ENCODE data around the gene C16orf96.

The C16orf96 gene

DNA sequence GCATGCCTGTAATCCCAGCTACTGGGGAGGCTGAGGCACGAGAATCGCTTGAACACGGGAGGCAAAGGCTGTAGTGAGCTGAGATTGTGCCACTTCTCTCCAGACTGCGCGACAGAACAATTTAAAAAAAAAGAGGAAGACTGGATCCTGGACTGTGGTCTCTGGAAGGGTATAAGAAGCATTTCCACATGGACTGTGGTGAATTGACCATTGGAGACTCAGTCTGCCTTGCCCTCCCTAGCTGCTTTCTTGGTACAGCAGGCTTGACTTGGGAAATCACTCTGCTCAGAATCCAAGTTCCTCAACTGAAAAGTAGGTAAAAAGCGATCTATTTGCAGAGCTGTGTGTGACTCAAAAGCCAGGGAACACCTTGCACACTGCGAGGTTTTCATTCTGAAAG lies 67.5 kb downstream of the C16orf96 start:
- DNase-seq = no peak

DNA sequence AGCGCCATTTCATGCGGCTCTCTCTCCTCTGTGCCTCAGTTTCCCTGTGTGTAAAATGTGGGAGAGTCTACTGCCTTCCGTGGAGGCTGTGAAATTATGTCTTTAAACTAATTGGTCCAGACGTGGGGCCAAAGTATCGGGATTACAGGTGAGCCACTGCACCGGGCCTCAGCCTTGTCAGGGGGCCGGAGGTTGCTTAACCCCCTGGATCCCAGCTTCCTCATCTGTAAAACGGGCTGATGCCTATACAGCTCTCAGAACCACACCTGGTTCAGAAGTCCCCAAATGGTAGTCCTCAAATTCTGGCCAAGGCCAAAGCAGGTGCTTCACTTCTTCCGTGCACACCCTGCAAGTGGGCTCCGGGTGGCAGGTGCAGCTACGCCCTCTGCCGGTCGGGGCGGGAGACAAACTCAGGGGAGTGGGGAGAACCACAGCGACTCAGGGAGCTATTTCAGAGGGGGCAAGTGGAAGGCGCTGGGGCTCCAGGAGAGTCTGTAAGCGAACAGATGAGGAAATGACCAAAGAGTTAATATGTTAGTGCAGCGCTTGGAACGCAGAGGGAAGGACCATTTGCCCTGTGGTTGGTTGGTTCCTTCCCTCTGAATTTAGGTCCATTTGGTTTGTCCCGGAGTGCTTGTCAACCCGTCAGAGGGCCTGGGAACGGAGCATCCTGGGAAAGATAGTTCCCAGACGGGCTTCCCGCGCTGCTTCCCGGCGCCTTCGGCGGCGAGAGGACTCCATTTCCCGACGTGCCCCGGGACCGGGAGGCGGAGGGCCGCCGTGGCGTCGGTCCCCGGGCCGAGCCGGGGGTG lies 68.1 kb downstream of the C16orf96 start, which contains the start of gene MGRN1:
Gene MGRN1 (plus strand): TSS at position 812 of the 812 bp plus-strand sequence. CDS start 135 bp downstream, outside the sequence.
- DNase-seq = peak; percentile 81 to 84

DNA sequence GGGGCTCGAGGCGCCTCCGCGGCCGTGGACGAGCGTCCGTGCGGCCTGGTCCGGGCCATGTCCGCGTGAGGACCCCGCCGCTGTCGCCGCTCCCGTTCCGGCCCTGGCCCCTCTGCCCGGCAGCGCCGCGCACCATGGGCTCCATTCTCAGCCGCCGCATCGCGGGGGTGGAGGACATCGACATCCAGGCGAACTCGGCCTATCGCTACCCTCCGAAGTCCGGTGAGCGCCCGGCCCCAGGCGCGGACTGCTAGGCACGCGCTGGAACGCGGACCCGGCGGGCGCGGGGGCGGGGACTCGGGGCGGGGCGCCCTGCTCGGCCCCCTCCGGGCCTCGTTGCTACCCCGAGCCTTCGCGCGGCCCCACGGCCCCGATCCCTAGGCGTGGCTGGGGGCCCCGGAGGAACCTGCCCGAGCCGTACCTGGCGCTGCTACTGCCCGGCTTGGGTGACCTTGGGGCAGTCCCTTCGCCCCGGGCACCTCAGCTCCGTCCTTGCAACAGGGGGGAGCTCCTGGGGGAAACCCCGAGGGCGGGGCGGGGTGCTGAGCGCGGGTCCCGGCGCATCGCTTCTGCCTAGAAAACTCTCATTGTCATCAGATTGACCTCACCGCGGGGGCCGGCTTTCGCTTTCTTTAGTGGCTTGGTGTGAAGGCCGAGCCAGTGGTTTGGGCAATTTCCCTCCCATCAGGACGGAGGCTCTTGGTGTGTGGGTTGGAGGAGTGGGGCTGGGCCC lies 68.9 kb downstream of the C16orf96 start:
- DNase-seq = no peak

DNA sequence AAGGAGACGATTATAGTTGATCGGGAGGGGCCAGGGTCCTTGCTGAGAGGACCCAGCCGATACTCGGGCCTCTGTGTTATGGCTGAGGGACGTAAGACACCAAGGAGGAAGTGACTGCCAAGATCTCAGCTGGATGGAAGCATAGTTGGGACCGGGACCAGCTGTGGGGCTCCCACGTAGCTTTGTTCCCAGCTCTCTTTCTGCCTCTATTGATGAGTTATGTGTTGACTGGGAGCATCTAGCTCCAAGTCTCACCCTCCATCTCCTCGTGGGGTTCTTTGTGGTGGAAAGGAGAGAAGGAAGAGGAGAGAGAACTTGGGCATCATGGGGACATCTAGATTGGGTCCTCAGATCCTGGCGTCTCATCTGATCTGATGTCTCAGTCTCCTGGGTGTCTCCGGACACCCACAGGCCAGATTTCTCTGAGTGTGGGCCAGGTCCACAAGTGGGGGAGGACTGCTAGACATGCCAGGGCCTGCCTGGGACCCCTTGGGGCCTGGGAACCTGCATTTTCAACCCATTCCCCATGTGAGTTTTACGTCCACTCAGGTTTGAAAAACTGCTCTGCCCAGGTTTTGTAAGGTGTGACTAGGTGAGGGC lies 69.5 kb downstream of the C16orf96 start:
- peak in 1 of 2 experiments; percentile 15 for DNase-seq

DNA sequence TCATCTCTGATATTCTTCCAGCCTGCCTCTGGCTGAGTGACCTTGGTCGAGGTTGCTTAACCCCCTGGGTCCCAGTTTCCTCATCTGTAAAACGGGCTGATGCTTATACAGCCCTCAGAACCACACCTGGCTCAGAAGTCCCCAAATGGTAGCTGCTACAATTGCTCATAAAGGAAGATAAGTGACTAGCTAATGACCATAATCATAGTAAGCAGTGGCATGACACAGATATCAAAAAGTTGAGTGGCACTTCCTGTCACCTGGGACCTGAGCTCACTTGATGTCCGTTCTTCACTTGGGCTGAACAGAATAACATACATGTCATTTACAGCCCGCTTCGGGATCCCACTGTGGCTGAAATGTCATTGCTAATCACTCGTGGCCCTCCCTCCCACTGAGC lies 70.3 kb downstream of the C16orf96 start:
- no peak for DNase-seq

DNA sequence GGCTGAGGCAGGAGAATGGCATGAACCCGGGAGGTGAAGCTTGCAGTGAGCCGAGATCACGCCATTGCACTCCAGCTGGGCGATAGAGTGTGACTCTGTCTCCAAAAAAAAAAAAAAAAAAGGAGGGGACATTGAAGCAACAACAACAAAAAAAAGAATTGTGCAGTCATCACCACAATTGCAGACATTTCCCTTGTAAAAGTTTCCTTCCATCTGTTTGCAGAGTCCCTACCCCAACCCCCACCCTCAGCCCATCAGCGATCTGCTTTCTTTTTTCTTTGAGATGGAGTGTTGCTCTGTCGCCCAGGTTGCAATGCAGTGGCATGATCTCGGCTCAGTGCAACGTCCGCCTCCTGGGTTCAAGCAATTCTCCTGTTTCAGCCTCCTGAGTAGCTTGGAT lies 72.1 kb downstream of the C16orf96 start:
- no peak for DNase-seq

DNA sequence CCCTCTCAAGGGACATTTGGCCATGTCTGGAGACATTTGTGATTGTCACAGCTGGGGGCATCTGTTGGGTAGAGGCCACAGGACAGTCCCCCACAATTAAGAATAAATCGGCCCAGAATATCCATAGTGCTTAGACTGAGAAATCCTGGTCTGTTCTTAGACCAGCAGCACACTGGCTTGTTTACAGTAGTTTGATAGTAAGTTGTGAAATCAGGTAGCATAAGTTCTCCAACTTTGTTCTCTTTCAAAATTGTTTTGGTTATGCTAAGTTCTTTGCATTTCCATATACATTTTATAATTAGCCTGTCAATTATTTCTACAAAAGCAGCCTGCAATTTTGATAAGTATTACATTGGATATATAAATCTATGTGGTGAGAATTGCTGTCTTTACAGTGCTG lies 75.3 kb downstream of the C16orf96 start:
- no peak for DNase-seq

DNA sequence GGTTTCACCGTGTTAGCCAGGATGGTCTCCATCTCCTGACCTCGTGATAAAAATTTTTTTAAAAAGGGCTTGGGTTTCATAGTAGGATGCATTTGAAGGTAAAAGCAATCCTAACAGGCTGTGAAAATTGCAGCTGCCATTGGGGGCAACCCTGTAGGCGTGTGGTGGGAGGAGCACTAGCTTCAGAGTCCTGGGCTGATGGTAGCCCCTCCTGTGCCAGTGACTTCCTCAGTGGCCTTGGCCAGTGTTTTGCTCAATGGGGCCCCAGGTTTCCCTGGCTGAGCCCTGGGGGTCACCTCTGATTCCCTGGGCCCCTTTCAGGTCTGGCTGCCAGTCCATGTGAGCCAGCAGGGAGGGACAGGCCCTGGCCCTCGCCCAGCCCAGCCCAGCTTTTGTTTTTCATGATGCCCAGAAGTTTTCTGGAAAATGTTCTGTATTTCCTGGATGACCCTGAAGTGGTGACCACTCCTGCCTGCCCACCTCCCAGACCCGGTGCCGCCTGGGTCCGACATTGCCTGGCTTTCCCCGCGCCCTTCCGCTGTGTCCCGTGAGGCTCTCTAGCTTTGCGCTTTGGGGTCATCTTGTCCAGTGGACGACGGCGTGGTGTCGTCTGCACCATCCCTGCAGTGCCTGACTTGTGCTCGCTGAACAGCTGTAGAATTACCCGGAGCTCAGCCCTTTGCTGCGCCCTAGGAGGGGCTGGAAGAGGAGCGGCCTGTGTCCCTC lies 77.9 kb downstream of the C16orf96 start:
- DNase-seq = no peak

DNA sequence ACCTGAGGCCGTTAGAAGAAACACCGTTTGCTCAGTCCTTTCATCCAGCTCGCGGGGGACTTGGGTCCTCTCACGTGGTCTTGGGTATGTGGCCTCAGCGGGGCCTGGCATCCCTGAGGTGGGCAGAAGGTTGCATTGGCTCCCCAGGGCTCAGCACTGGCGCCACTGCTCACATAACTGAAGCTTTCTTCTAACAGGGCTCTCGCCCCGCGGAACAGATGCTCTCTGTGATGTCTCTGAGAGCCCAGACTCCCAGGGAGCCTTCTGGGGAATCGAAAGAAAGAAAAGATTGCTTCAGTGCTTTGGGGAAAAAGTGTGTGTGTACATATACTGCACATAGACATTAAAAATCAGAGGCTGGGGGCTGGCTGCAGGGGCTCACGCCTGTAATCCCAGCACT lies 78.6 kb downstream of the C16orf96 start:
- no peak for DNase-seq

DNA sequence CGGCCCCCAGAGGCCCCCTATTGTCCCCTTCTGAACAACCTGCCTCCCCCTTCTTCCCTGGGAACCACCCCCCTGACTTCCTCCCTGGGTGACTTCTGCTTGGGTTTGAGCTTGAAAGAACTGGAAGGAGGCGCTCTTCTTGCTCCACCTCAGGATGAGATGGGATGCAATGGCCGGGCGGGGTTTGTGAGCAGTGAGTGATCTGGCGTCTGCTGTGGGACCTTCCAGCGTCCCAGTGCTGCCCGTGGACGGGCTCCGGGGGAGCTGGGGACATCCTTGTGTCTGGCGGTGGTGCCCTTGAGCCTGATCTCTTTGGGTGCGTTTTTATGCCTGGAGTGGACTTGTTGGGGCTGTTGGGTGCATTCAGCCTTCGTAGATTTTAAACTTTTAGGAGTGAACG lies 80.1 kb downstream of the C16orf96 start:
- no peak for DNase-seq

DNA sequence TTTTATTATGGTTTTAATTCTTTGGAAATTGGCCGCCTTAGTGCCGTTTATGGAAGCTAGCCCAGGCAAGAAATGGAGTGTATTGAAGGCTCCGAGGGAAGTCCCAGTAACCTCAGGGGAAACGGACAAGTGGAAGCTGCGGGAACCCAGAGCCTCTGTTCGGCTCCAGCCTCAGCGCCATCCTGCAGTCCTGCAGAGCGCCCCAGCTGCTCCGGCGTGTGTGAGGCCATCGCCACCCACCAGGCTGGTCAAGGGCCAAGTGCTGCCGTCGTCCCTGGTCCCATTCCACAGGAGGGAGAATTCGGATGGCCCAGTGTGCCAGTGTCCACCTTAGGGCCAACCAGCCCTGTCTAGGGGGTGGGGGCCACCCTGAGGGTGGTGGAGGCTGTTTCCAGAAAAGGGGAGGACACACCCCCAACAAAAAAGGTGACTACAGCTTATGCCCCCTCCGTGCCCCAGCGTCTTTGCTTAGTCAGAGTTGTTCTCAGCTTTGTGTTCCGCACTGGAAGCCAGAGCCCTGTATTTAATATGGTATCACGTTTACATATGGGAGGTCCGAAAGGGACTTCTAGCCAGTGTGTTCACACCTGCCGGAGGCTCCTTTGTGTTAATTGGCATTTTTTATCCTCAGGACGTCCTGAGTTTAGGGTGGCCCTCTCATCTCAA lies 81.5 kb downstream of the C16orf96 start:
- no peak for DNase-seq

DNA sequence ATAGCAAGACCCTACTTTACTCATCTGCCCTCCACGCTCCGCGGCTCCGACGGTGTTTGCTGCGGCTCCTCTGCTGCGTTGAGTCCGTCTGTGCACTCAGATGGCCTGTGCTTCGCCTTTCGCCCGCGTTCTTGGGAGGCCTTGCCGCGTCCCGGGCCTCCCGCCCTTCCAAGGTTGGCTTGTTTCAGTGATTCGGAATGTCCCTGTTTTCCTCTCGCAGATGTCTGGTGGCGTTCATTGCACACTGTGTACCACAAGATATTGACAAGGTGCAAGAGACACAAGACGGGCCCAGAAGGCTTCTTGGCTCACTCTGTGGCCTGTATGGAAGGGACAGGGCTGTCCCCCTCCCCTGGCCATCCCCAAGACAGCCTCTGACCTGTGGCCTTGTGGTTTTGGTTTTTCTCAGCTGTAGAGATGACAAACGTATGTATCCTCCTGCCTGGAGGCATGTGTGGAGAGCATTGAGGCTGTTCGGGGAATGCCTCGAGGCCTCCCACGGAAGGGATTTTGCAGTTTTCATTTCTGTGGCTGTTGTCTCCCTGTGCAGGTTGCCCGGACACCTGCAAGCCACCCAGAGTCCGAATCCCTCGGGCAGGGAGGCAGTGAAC lies 83.9 kb downstream of the C16orf96 start:
- no peak for DNase-seq

DNA sequence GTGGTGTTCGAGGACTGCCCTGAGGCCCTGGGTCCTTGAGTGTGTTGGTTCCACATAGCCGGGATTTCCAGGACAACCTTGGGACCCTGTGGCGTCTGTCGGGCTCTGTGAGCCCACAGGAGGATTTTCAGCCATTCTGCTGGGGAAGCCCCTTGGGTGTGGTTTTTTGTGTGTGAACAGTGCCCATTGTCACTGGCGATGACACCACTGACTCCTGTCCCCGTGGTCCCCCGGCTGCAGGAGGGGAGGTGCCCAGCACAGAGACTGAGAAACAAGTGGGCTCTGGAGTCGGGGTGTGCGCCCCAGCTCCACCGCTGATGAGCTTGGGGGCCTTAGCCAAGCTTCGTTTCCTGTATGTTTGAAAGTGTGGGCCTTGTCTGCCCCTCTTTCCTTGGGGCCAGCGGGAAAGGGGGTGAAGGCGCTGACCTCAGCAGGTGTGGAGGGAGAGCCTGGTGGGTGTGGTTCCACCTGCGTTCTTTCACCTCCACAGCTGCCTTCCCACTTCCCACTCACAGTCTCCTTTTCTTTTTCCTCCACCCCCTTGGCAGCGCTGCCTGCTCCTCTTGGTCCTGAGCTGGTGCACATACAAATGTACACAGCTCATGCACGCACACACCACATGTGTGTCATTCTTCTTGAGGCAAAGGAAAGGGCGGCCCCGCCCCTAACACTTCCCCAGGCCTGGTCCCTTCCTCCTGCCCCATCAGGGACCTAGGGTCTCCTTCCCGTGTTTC lies 84.6 kb downstream of the C16orf96 start:
- DNase-seq = no peak

DNA sequence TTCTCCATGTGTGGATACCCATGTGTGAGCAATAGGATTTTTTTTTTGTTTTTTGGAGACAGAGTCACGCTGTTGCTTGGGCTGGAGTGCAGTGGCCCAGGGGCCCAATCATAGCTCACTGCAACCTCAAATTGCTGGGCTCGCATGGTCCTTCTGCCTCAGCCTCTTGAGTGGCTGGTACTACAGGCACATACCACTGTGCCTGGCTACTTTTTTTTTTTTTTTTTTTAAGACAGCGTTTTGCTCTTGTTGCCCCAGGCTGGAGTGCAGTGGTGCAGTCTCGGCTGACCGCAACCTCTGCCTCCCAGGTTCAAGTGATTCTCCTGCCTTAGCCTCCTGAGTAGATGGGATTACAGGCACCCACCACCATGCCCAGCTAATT lies 85.2 kb downstream of the C16orf96 start:
- DNase-seq = no peak

DNA sequence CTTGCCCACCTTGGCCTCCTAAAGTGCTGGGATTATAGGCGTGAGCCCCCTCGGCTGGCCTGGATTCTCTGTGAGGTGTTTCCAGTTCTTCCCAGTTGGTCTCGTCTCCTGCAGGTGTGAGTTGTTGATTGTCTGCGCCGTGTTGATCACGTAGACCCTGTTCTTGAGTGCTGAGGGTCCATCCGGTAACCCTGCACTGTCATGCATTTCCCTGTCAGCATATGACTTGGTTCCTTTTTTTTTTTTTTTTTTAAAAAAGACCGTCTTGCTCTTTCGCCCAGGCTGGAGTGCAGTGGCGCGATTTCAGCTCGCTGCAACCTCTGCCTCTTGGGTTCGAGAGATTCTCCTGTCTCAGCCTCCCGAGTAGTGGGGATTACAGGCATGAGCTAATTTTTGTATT lies 85.8 kb downstream of the C16orf96 start:
- DNase-seq = no peak

DNA sequence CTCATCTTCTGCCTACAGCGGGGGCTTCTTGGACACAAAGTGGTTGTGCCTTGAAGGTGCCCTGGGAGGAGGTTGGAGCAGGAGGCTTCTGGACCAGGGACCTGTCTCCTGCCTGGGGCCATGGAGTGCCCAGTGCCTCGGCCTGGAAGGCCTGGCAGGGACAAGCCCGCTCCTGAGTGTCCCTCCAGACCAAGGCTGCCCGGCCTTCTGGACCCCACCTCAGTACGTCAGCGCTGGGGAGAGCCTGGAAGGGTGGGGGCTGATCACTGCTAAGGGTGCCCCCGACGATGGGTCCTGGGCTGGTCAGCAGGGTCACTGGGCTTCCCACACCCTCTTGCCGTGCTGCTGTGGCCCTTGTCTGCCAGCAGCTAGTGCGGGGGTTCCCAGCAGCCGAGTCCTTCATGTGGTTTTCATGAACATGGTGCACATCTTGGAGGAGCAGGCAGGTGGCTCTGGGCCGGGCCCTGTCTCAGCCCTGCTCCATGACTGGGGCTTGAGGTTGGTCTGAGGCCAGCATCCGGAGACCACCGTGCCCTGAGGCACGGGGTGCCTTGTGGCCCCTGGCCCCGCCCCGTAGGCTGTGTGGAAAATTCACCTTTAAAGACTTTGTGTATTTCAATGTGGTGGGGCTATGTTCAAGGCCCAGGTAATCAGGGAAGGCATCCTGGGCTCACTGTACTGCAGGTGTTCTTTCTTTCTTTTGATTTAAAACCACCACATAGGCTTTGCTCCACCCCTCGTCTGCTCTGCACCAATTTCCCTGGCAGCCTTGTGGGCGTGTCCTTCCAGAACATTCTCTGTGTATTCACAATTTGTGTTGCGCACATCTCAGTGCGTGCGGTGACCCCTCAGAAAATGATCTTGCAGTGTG lies 90.9 kb downstream of the C16orf96 start:
- DNase-seq = no peak

DNA sequence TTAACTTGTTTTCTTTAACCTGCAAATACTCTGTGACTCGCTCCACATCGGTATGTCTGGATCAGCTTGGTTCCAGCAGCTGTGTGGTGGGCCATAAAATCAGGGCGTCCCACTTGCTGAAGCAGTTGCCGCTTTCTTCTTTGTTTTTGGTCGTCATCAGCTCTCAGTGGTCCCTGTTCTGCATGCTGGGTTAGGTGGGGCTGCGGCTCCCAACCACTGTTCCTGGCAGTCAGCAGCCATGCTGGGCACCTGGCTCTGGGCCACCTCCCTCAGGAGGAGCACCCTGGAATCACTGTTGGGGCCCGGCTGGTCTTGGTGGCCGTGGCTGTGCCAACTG lies 91.5 kb downstream of the C16orf96 start:
- no peak for DNase-seq

DNA sequence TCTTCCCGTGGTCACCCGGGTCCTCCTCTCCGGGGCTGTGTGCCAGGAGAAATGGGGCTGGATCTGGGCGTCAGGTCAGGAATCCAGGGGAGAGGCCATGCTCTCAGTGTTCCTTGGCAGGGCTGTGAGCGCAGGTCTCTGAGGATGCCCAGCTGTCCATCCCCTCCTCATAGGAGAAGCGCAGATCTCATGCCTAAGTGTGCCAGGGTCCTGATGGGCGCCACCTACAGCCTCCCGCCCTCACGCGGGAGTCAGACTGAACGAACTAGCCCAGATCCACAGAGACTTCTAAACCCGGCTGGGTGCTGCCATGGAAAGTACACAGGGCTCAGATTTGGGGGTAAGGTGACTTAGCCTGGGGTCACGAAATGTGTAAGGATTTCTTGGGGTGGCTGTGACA lies 92.8 kb downstream of the C16orf96 start:
- DNase-seq = no peak

DNA sequence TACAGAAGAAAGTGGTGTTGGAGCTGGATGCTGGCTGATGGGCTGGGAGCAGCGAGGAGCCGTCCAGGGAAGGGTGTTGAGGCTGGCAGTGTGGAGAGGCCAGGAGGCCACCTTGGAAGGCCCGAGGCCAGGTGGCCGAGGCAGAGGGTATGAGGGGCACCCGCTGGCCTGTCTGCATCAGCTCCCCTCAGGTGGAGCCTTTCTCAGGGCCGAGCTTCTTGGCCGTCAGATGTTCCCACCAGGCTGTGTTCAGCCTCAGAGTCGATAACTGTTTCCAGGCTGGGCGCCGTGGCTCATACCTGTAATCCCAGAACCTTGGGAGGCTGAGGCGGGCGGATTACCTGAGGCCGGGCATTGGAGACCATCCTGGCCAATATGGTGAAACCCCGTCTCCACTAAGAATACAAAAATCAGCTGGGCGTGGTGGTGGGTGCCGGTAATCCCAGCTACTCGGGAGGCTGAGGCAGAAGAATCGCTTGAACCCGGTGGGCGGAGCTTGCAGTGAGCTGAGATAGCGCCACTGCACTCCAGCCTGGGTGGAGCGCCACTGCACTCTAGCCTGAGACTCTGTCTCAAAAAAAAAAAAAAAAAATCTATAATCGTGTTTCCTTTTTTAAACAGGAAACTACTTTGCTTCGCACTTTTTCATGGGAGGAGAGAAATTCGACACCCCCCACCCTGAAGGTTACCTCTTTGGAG lies 93.8 kb downstream of the C16orf96 start:
- no peak for DNase-seq
